ENCODE results near the gene PLCB4. TPM values are rescaled to one million over a fixed set of nuclear protein-coding genes. Genes with fewer than 3 reads are reported as not detected.

The PLCB4 gene
- total RNA-seq, 1 donor from 2014 or later: 1.6 TPM

- Histone ChIP-seq H3K36me3 (ENCODE audit: control insufficient read depth, insufficient read depth, low read length) (no peaks in the 10 kb centered on the region), H3K4me3 (ENCODE audit: low read depth, low read length) (no peak overlapping the region), H3K27me3 (ENCODE audit: control insufficient read depth, insufficient read depth, low read length) (no peaks in the 10 kb centered on the region)
- no peak for DNase-seq (ENCODE audit: low read depth)
- TF ChIP-seq CTCF (IDR thresholded peaks at IDR 0.05; ENCODE audit: insufficient read depth, low read length, severe bottlenecking): no peak
- no peak for FAIRE-seq
Observed at GRCh38 chr20:9280666-9281065, 211.8 kb downstream of the PLCB4 start.

DNA sequence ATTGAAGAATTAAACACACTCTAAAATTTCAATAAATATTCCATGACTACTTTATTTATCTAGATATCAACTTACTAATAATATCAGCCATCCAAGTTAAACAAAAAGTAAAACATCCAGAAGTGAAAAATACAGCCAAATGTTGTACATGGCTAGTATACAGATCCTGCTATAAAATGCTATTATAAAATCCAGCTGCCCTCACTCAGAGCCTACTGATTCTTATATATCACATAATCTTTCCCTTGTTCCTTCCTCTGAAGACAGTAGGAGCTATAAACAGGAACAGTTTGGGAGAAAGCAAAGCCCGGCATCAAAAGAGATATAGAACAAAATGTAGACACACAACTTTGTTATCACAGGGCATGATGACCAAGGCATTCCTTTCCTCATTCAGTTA, 212.9 kb downstream of the PLCB4 start:
- Histone ChIP-seq H3K36me3 (ENCODE audit: control insufficient read depth, insufficient read depth, low read length) (no peaks in the 10 kb centered on the region), H3K27me3 (ENCODE audit: control insufficient read depth, insufficient read depth, low read length) (no peaks in the 10 kb centered on the region), H3K4me3 (ENCODE audit: low read depth, low read length) (no peak overlapping the region)
- no peak for TF ChIP-seq CTCF (IDR thresholded peaks at IDR 0.05; ENCODE audit: insufficient read depth, low read length, severe bottlenecking)
- DNase-seq (ENCODE audit: low read depth): no peak
- no peak for FAIRE-seq

GRCh38 chr20:9285617-9286016, 216.7 kb downstream of the PLCB4 start:
- H3K4me3 ChIP-seq (ENCODE audit: low read depth, low read length): no peak overlapping the region
- no peak for TF ChIP-seq CTCF (IDR thresholded peaks at IDR 0.05; ENCODE audit: insufficient read depth, low read length, severe bottlenecking)
- H3K27me3 ChIP-seq (ENCODE audit: control insufficient read depth, insufficient read depth, low read length): no peaks in the 10 kb centered on the region
- DNase-seq (ENCODE audit: low read depth): no peak
- no peaks in the 10 kb centered on the region for H3K36me3 ChIP-seq (ENCODE audit: control insufficient read depth, insufficient read depth, low read length)
- FAIRE-seq: no peak

- no peaks in the 10 kb centered on the region for H3K36me3 ChIP-seq (ENCODE audit: control insufficient read depth, insufficient read depth, low read length)
- no peak overlapping the region for H3K4me3 ChIP-seq (ENCODE audit: low read depth, low read length)
- no peak for TF ChIP-seq CTCF (IDR thresholded peaks at IDR 0.05; ENCODE audit: insufficient read depth, low read length, severe bottlenecking)
- FAIRE-seq: no peak
- H3K27me3 ChIP-seq (ENCODE audit: control insufficient read depth, insufficient read depth, low read length): no peaks in the 10 kb centered on the region
- peak; percentile 28 for DNase-seq (ENCODE audit: low read depth)
Observed at GRCh38 chr20:9286501-9287461, 217.9 kb downstream of the PLCB4 start.

DNA sequence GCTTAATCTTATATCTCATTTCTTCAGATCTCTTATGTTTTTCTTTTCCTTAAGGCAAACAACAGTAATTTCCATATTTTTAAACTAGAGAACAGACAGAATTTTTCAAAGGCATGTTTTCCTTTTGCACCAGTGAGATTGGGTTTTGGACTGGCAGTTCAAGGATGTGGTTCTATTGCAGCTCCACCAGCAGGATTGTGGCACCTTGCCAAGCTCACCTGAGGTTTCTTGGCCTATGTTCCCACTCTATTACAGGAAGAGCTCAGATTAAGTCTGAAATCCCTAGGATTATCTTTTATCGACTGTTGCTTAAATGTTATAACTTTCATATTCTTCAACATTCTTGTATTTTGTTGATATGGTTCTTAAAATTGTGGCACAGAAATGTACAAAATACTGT, 218.9 kb downstream of the PLCB4 start:
- no peaks in the 10 kb centered on the region for H3K36me3 ChIP-seq (ENCODE audit: control insufficient read depth, insufficient read depth, low read length)
- DNase-seq (ENCODE audit: low read depth) (no peak), FAIRE-seq (no peak)
- TF ChIP-seq CTCF (IDR thresholded peaks at IDR 0.05; ENCODE audit: insufficient read depth, low read length, severe bottlenecking): no peak
- no peaks in the 10 kb centered on the region for H3K27me3 ChIP-seq (ENCODE audit: control insufficient read depth, insufficient read depth, low read length)
- H3K4me3 ChIP-seq (ENCODE audit: low read depth, low read length): no peak overlapping the region
